GM21367 (cell line): ENCODE data around the gene ABLIM3.

Experiments
- ATAC-seq: cut with Tn5 transposase; IDR thresholded peaks from one replicate; pipeline ENCODE4 v1.9.1; 2021; ENCODE audit not compliant: unreplicated experiment

ABLIM3 gene

DNA sequence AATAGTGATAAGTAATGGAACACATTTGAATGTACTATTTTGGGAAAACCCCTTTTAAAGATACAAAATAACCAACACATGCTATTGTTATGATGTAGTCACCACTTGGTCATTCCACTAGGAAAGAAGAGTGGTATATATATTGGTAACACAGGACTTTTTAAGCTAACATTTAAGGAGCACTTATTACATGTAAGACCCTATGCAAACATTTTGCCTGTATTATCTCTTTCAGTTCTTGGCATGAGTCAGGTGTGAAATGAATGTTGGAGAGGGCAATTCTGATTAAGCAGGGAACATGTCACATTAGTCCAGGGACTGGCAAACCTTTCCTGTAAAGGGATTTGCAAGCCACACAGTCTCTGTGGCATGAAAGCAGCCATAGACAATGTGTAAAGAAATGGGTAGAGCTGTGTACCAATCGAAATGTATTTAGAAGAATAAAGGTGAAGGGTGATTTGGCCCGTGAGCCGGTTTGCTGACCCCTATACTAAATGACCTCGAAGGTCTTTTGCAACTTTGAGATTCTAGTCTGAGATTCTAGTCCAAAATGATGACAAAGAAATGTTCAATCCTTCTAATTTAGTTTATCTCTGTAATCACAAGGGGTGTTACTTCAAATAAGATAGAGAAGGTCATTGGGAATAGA lies 15.3 kb downstream of the ABLIM3 start:
- no peak for ATAC-seq

DNA sequence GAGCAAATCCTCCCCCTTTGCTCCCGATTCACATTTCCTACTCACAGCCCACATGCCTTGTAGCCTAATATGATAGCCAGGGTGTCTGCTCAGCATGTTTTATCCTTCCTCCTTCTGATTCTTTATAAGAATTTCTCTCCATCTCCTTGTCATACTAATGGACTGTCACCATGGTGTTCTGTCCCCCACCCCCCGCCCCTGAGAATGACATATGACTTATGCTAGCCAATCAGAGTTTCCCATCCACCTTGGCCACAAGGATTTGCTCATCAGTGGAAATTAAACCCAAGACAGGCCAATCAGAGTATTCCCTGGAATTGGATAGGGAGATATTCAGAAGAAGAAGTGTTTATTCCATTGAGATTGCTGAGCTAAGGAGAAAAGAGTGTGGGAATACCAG lies 16.0 kb downstream of the ABLIM3 start:
- ATAC-seq = no peak

DNA sequence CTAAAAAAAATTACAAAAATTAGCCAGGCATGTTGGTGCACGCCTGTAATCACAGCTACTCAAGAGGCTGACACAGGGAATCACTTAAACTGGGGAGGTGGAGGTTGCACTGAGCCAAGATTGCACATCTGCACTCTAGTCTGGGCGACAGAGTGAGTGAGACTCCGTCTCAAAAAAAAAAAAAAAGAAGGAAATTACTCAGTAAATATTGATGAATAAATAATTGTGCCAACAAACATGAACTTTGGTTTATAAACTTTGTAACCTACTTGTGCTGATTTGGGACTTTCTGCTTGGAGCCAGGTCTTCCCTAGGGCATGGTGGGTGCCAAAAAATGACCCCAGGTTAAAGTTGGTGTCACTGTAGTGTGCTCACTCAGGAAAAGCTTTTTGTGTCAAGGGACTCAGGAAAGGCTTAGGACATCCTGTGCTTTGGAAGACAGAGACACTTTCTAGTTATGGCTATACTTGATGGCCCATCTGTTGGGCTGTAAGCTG lies 19.0 kb downstream of the ABLIM3 start:
- ATAC-seq = no peak

DNA sequence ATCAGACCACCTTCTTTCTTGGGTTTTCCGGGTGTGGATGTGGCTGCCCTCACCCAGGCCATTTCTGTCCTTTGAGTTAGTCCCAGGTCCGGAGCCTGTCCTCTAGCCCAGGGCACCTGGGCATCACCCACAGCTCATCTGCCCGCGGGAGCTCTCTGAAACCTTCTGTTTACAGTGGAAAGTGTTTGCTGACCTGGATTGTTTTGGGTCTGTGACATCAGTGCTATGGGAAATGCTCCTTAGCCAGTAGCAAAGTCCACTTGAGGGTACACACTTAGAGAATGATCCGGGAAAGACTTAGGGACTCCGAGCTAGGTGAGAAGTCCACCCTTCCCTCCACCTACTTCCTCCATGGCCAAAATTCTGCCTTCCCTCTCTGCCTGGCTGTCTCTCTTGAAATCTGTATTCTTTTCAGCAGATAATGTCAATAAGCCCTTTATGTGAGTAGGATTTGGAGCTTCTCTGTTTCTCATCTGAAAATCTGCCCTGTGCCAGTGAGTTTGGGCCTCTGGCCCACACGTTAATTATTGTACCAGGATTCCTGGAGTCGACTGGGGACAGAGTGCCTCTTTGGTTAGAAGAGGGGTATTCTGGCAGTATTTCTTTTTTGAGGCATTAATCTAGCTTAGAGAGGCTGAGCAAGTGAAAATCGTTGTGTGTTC lies 19.9 kb downstream of the ABLIM3 start:
- ATAC-seq = no peak

DNA sequence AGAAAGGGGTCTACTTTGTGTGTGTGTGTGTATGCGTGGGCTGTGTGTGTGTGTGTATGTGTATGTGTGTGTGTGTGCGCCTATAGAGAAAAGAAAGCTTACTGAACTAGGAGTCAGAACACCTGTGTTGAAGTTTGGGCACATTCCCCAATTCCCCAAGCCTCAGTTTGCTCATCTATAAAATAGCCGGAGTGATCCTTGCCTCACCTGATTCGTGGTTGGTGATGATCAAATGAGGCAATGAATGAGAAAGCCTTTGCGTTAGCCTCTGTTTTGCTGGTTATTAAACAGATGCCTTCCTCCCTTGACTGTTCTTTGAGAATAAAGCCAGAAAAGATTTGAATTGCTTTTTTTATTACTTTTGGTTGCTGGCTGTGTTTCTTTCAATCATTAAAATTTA lies 20.6 kb downstream of the ABLIM3 start:
- no peak for ATAC-seq

DNA sequence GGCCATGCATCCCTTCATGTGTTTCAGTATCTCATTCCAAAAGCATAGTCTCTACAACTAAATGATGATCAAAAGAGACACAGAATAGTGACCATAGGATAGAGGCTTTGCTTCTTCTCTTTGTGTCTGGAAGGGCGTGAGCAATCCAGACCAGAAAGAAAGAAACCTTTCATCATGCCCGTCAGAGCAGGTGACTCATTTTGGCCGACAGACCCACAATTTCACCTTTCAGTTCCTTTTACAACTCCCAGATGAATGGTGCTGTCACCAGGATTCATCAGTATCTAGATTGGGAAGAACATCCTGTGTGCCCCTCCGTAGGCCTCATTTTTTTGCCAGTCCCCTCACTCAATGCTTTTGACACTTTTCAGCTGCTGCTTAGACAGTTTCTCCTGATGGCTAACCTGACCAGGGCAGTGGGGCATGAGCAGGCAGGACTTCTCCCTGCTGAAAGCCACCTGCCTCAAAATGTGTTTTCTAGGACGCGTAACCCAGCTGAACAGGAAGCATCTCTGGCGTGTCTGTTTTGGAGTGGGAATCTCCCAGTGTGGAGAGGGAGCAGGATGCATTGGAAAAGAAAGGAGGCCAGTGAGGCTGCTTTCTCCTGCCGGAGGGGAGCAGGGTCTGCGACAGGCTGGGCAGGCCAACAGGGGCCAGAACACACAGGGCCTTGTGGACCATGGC lies 21.2 kb downstream of the ABLIM3 start:
- peak; percentile 74 for ATAC-seq

DNA sequence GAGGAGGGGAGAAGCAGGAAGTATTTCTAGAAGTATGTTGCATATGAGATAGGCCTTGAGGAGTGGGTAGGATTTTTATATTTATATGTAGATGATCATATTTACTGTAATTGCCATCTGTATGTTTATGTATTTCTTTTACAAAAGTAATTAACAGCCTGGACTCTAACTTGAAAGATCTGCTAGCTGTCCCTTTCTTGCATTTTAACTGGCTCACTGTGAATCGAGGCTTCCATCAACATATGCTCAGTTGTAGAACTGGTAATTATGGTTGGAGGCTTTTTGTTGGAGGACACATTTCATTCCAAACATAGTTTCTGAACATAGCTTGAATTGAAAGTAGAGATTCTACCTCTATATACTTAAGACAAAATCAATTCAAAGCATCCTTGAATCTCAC lies 23.4 kb downstream of the ABLIM3 start:
- ATAC-seq = no peak

DNA sequence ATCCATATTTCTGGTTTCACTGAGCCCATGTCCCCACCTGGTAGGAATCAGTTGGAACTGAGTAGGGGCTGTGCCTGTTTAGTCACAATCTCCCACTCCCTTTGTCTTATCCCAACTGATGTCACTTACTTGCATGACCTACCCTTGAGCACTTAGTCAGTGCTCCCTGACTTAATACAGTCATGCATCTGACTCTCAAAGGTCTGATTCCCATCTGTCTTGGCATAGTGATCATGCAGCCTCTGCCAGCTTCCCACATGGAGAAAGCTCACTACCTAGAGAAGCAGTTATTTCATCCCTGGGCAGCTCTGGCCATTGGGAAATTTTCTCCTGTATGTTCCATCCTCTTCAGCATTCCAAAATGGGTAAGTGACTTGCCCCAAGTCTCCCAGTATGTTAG lies 24.8 kb downstream of the ABLIM3 start:
- ATAC-seq = no peak

DNA sequence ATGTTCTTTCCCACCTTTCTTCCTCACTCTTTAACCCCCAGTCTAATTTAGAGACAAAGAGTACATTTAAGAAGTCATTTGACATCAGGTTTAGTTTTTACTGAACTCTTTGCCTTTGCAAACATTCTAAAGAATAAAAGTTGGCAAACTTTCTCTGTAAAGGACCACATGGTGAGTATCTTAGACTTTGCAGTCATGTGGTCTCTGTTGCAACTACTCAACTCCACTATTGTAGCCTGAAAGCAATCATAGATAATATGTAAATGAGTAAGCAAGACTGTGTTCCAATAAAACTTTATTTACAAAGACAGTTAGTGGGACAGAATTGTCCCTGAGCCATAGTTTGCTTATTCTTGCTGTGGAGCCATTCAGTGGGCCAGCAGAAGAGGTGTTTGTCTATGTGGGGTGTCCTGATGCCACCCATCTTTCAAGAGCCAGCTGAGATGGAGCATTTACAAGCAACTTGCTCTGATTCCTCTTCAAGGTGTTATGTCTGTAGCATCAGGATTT lies 25.4 kb downstream of the ABLIM3 start:
- ATAC-seq = no peak

DNA sequence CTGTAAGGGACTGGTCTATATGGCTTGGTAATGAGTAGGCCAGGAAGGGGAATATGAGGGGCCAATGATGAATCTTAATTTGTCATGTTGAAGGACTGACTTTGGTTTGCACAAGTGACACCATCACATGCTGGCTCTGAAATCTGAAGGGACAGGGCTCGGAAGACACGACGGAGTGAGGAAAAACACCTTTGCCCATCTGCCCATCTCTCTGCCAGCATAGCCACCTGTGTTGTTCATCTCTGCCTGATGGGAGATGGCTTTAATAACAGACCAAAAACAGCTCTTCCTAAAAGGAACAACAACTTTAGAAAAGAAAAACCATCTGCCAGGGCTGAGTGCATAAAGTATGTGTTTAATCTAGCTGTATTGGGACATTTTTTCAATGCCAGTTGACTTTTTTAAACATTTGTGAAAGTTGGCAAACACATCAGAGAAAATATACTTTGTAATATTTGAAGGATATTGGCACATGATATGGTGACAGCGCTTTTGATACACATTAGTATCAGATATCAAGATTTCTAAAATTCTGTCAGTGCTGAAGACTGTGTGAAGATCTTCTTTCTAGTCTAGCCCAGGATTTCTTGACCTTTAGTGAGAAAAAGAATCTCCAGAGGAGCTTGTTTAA lies 27.1 kb downstream of the ABLIM3 start:
- no peak for ATAC-seq

DNA sequence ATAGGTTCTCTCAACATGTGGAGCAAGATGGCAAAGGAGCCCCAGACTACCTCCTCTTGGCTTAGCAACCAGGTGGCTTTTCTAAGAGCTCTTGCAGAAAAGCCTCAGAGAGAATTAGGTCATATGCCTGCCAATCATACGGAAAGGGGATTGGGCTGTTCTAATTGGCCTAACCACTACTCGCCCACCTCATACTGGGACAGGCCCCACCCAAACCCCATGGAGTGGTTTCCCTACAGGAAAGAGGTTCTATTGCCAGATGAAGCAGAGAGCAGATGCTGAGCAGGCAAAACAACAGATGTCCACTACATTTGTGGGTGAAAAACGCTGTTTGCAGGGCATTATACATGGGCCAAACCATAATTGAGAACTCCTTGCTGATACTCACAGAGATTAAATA lies 29.0 kb downstream of the ABLIM3 start:
- ATAC-seq = no peak

DNA sequence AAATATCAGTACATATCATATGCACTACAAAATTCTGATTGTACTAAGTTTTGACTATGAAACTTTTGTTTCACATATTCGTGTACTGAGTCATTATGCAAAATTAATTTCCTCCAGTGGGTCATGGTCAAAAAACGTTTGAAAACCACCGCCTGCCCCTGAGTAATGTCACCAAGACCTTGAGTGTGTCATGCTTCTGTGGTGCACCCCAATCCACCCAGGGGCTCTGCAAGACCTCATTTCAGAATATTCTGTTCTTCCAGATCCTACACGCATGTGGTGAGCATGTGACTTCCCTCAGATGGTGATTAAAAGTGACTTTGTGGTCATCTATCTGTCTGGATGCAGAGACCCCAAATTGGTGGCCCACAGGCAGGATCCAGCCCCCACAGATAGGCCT lies 31.0 kb downstream of the ABLIM3 start:
- peak; percentile 57 for ATAC-seq

DNA sequence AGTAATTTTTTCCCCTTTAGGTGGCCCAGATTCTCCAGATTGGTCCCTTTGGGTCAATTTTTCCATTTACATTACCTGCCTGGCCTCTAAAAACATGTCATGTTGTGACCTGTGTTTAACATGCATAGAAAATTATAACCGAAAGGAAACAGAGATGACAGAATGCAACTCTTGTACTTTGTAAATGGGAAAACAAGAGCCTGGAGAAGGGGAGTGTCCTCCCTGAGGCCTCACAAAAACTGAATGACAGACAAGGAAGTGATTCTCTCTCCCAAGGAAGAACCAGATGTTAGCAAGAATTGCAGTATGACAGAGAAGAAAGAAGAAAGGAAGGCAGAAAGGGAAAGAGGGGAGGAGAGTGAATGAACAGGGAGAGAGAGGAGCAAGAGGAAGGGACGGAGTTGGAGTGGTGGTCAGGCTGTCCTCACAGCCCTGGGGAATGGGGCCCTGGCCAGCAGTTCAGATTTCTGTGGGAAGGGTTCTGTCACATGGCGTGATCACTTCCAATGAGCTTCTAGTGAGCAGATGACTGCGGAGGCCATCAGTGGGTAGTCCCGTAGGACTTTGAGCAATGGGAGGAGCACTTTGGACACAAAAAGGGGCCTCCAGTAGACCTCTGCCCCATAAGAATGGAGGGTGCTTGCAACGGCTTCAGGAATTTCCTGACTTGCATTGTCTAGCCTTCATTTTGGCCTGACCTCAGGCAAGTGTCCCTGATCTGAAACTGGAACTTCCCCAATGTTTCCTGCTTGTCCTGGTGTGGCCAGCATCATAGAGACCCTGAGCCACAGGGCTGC lies 31.6 kb downstream of the ABLIM3 start:
- ATAC-seq = no peak

DNA sequence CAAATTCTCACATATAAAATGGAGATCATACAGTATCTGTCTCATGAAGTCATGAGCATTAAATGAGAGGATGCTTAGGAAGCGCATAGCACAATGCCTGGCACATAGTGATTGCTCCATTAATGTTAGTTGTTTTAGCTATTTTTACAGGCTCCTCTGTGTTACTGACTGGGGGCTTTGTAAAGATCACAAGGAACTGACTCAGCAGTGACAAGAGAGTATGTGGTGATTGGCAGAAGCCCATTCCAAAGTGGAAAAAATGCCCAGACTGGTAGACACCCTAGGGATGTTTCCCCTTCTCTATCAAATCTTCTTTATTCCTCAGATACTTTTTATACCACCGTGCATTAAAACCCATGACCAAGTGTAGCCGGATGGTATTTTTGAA lies 33.5 kb downstream of the ABLIM3 start:
- ATAC-seq = no peak

DNA sequence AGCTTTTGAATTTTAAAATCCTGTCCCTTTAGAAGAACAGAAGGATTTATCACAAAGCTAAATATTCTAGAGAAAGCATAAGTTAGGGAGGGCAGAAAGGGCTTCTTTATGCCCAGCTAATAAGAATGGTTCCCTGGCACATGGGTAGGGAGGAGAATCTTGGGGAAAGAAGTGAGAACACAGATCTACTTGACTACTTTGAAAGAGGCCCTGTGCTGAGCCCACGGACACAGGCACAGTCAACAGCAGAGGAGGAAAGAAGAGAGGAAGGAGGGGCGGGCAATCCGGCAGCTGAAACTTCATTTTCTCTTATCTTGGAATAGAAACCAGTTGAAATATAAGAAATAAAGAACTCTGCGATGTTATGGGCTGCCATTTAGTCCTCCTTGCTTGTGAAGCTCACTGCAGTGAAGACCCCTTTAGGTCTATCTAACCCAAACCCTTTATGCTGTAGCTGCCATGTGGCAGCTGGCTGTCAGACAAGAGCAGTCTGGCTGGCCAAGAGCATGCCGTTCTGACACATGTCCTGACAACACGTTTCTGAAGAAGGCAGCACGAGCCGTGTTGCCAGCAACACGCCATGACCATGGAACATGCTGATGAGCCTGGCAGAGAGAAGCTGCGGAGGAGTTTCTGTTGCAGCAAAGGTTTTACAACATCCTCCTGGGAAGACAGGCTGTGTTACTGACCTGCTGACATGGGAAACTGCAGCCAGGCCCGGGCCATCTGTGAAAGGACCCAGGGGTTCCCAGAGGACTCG lies 34.2 kb downstream of the ABLIM3 start:
- no peak for ATAC-seq

DNA sequence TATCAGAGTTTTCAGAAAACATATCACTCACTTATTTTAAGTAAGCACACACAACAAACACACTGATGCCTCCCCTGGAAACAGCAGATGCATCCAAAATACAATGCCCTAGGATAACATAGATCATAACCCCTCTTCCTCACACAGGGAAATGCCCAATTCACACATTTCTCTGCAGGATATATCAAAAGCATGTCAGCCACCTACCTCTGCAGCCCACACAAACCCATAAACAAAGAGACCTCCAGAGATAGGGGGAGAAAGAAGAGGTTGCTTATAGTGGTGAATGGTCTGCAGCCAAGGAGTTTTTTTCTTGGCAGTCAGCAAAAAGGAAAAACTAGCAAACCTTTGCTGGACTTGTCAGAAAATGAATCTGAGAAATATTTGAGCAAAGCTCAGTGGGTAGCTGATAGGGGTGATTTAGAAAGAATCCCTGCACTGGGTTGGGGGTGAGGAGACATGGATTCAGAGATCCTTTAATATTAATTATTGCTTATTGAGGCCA lies 36.1 kb downstream of the ABLIM3 start:
- no peak for ATAC-seq

DNA sequence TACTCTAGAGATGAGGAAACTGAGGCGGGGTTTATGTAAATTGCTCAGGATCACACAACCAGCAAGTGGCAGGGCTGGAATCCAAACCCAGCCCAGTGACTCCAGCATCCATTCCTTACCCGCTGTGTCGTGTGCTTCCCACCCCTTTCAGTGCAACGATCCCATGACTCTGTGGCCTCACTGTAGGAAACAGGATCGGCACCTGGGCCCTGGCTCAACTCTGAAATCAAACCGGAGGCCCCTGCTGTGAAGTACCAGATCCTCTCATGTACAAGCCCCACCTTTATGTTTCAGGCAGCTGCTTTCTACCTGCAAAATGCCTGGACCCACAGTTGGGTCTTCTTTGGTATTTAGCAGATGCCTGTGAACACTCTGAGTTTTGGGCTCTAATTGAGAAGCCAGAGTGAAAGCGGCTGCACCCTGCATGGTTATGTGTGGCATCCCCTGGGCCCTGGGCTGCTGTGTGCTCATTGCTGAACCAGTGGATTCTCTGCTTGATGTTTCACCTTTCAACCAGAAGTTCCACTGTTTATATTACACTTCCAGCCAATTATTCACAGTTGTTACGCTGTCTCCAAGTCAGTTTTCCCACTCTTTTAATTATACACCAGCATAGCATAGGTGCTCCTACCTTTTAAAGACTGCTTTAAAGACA lies 36.7 kb downstream of the ABLIM3 start:
- ATAC-seq = no peak

DNA sequence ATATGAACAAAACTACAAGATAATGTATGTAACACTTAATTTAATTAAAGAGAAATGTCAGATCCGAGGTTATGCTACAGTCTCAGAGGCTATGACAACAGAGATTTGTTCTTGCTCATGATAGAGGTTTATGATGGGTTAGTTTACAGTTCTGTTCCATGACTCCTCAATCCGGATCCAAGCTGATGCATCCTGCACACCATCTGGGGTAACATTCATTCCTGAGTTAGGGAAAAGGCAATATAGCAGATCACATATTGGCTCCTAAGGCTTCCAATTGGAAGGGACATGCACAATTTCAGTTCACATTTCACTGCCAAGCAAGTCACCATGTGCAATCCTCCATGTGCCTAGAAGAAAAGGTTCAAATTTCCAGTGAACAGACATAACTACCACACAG lies 40.4 kb downstream of the ABLIM3 start:
- ATAC-seq = no peak

DNA sequence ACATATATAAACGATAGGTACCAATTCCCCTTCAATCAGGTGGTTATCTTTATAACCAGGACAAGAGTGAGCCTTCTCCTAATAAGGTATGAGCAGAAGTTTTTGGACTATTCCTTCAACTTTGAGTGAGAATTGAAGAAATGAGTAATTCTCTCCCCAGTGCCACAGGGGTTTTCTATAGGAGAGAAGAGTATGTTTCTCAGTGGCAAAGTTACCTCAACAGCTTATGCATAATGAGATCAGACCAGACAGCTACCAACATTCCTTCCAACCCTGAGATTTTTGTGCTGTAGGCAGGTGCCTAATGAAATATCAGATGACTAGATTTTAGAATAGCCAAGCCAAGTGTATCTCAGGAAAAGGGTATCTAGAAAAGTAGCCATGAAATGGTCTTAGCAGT lies 40.9 kb downstream of the ABLIM3 start:
- ATAC-seq = no peak
